H9 (cell line): ENCODE results near the gene ADAT3. TPM values are rescaled to one million over a fixed set of nuclear protein-coding genes. Genes with fewer than 3 reads are reported as not detected.

Experiments
- DNase-seq: peaks from one replicate; pipeline ENCODE4 v3.0.0-alpha.2; 2017
- H2AFZ ChIP-seq: one replicate; pipeline ENCODE4 v1.6.1; 2013; ENCODE audit warnings: mild to moderate bottlenecking, low read length, control low read depth, moderate library complexity
- H2AK5ac ChIP-seq: 2 replicates; pipeline ENCODE4 v1.6.1; 2013; ENCODE audit warnings: low read length, control low read depth, mixed read lengths; ENCODE audit not compliant: insufficient read length
- H2BK120ac ChIP-seq: one replicate; pipeline ENCODE4 v1.6.1; 2013; ENCODE audit warnings: low read depth, mild to moderate bottlenecking, low read length, control low read depth, inconsistent platforms; ENCODE audit not compliant: poor library complexity, severe bottlenecking
- H2BK12ac ChIP-seq: 2 replicates; pipeline ENCODE4 v1.6.1; 2013; ENCODE audit warnings: low read length, control low read depth, mixed read lengths, low read depth; ENCODE audit not compliant: insufficient read length
- H2BK15ac ChIP-seq: 2 replicates; pipeline ENCODE4 v1.6.1; 2013; ENCODE audit warnings: low read depth, low read length, control low read depth
- H2BK20ac ChIP-seq: one replicate; pipeline ENCODE4 v1.6.1; 2013; ENCODE audit warnings: low read depth, mild to moderate bottlenecking, low read length, control low read depth, inconsistent platforms; ENCODE audit not compliant: poor library complexity, severe bottlenecking
- H2BK5ac ChIP-seq: 2 replicates; pipeline ENCODE4 v1.6.1; 2013; ENCODE audit warnings: low read length, control low read depth, mixed read lengths; ENCODE audit not compliant: insufficient read length
- H3K14ac ChIP-seq: 2 replicates; pipeline ENCODE4 v1.6.1; 2013; ENCODE audit warnings: low read length, control low read depth; ENCODE audit not compliant: insufficient read depth
- H3K18ac ChIP-seq: 2 replicates; pipeline ENCODE4 v1.6.1; 2013; ENCODE audit warnings: low read depth, mild to moderate bottlenecking, mixed read lengths, low read length, control low read depth; ENCODE audit not compliant: insufficient read length
- H3K23ac ChIP-seq: 2 replicates; pipeline ENCODE4 v1.6.1; 2013; ENCODE audit warnings: low read length, control low read depth, mixed read lengths, low read depth; ENCODE audit not compliant: insufficient read length
- H3K23me2 ChIP-seq: 2 replicates; pipeline ENCODE4 v1.6.1; 2013; ENCODE audit warnings: low read depth, mild to moderate bottlenecking, mixed read lengths, low read length, control low read depth; ENCODE audit not compliant: insufficient read length, poor library complexity, severe bottlenecking
- H3K27ac ChIP-seq: 2 replicates; pipeline ENCODE4 v1.5.1; 2013; ENCODE audit warnings: low read length, control low read depth, mixed read lengths, low read depth; ENCODE audit not compliant: insufficient read length
- H3K27me3 ChIP-seq: 2 replicates; pipeline ENCODE4 v1.6.1; 2013; ENCODE audit warnings: low read length, control low read depth, inconsistent platforms; ENCODE audit not compliant: insufficient read depth
- H3K4ac ChIP-seq: 2 replicates; pipeline ENCODE4 v1.6.1; 2013; ENCODE audit warnings: low read depth, mild to moderate bottlenecking, control low read depth, inconsistent platforms, low read length, moderate library complexity
- H3K4me1 ChIP-seq: 2 replicates; pipeline ENCODE4 v1.6.1; 2013; ENCODE audit warnings: low read length, control low read depth, inconsistent platforms; ENCODE audit not compliant: insufficient read depth
- H3K4me2 ChIP-seq: 2 replicates; pipeline ENCODE4 v1.6.1; 2013; ENCODE audit warnings: low read length, control low read depth, mixed read lengths; ENCODE audit not compliant: insufficient read length, insufficient read depth
- H3K56ac ChIP-seq: 2 replicates; pipeline ENCODE4 v1.6.1; 2013; ENCODE audit warnings: low read depth, mild to moderate bottlenecking, mixed read lengths, low read length, control low read depth; ENCODE audit not compliant: insufficient read length
- H3K79me1 ChIP-seq: 2 replicates; pipeline ENCODE4 v1.6.1; 2013; ENCODE audit warnings: low read depth, mild to moderate bottlenecking, moderate library complexity, low read length, control low read depth, inconsistent platforms; ENCODE audit not compliant: insufficient read depth, poor library complexity, severe bottlenecking
- H3K79me2 ChIP-seq: 2 replicates; pipeline ENCODE4 v1.6.1; 2013; ENCODE audit warnings: low read length, control low read depth, inconsistent platforms; ENCODE audit not compliant: insufficient read depth
- H3K9ac ChIP-seq: 2 replicates; pipeline ENCODE4 v1.6.1; 2013; ENCODE audit warnings: low read length, control low read depth, mixed read lengths; ENCODE audit not compliant: insufficient read length; ENCODE audit errors: extremely low read depth
- H3K9me3 ChIP-seq: one replicate; pipeline ENCODE4 v1.6.1; 2013; ENCODE audit warnings: low read depth, low read length, inconsistent platforms; ENCODE audit not compliant: control insufficient read depth
- H3T11ph ChIP-seq: one replicate; pipeline ENCODE4 v1.6.1; 2013; ENCODE audit warnings: mild to moderate bottlenecking, low read length, control low read depth, inconsistent platforms
- H4K20me1 ChIP-seq: one replicate; pipeline ENCODE4 v1.6.1; 2013; ENCODE audit not compliant: control insufficient read depth, insufficient read length, insufficient read depth
- H4K5ac ChIP-seq: 2 replicates; pipeline ENCODE4 v1.6.1; 2013; ENCODE audit warnings: low read depth, mild to moderate bottlenecking, mixed read lengths, low read length, control low read depth; ENCODE audit not compliant: insufficient read length
- H4K8ac ChIP-seq: replicated peaks from 2 replicates; pipeline ENCODE4 v1.6.1; 2013; ENCODE audit warnings: low read length, control low read depth, mixed read lengths, low read depth; ENCODE audit not compliant: insufficient read length
- H4K91ac ChIP-seq: 2 replicates; pipeline ENCODE4 v1.6.1; 2013; ENCODE audit warnings: low read depth, mild to moderate bottlenecking, moderate library complexity, mixed read lengths, low read length, control low read depth; ENCODE audit not compliant: insufficient read length
- H3K27ac Mint-ChIP-seq, 3 experiments: 2 replicates in 2 of 3; 3 replicates in 1 of 3; pipeline ENCODE4 v1.8.0; 2020 to 2021; ENCODE audit warnings: mixed read lengths in 3 of 3, mild to moderate bottlenecking in 1 of 3, moderate library complexity in 1 of 3
- H3K27me3 Mint-ChIP-seq: 2 replicates; pipeline ENCODE4 v1.8.0; 2021; ENCODE audit warnings: low read depth, mild to moderate bottlenecking, moderate library complexity, mixed read lengths
- H3K36me3 Mint-ChIP-seq, 3 experiments: 2 replicates in 2 of 3; 3 replicates in 1 of 3; pipeline ENCODE4 v1.8.0; 2020 to 2021; ENCODE audit warnings: low read depth in 3 of 3, mixed read lengths in 3 of 3; ENCODE audit not compliant: insufficient read depth in 1 of 3
- H3K4me1 Mint-ChIP-seq, 2 experiments: 2 replicates each; pipeline ENCODE4 v1.8.0; 2020; ENCODE audit warnings: mixed read lengths in 2 of 2
- H3K4me3 Mint-ChIP-seq, 2 experiments: 2 replicates in 1 of 2; 3 replicates in 1 of 2; pipeline ENCODE4 v1.8.0; 2020 to 2021; ENCODE audit warnings: mild to moderate bottlenecking in 2 of 2, mixed read lengths in 2 of 2, moderate library complexity in 1 of 2
- H3K9me3 Mint-ChIP-seq, 2 experiments: 2 replicates in 1 of 2; 3 replicates in 1 of 2; pipeline ENCODE4 v1.8.0; 2020; ENCODE audit warnings: mild to moderate bottlenecking in 2 of 2, mixed read lengths in 2 of 2, moderate library complexity in 1 of 2
- WGBS: extraction: QIAGEN DNeasy Blood & Tissue Kit; methylation state at CpG from one replicate; pipeline ENCODE4 v1.1.7; 2013; ENCODE audit warnings: missing lambda C conversion rate, low lambda C conversion rate, mixed read lengths; ENCODE audit not compliant: insufficient read length; ENCODE audit errors: extremely low coverage; 5-methylcytosine and 5-hydroxymethylcytosine counted together
- total RNA-seq: library from RNA; stranded (reverse); gene quantifications from 2 replicates; pipeline ENCODE4 v1.2.1, GENCODE V29; 2021
- TF ChIP-seq, protein P1 (sequence below): fragments of 200-600 bp; sonication (generic); conservative IDR thresholded peaks from 3 replicates; pipeline ENCODE4 v1.8.0; 2021; ENCODE audit warnings: antibody characterized with exemption, mild to moderate bottlenecking

ADAT3 gene
- total RNA-seq, 1 experiment from 2014 or later: 12.2 TPM

DNA sequence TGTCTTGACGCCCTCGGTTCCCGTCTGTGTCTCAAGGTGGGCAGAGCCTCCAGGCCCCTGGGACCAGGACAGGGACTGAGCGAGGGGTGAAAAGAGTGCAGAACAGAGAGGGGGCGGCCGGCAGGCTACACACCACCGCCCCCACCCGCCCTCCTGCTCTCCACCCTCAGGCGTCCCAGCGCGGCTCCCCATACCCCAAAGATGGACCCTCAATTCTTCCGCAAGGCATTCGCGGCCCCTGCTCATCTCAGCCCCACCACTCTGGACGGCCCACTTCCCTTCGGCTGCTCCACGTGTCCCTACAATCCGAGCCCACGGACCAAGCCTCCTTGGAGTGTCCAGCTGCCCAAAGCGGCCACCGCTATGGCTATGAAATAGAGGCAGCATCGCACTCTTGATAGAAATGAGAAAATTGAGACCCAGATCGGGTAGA lies 43.6 kb upstream of the ADAT3 start:
- Histone ChIP-seq H2BK20ac (no peak overlapping the region), H3K56ac (no peak overlapping the region), H3K18ac (no peak overlapping the region), H2AFZ (no peak overlapping the region), H2BK15ac (no peak overlapping the region), H3K4ac (no peak overlapping the region), H3T11ph (no peak overlapping the region), H3K9me3 (no peaks in the 10 kb centered on the region), H3K27me3 (no peaks in the 10 kb centered on the region; the same call in 1 of the 2 replicates), H3K4me2 (peak overlapping the region; percentile 84), H3K27ac (no peak overlapping the region), H3K14ac (no peak overlapping the region; the same call in 1 of the 2 replicates), H2AK5ac (no peak overlapping the region), H2BK5ac (no peak overlapping the region), H4K5ac (no peak overlapping the region), H4K8ac (no peak overlapping the region), H2BK120ac (no peak overlapping the region), H4K91ac (no peak overlapping the region), H3K9ac (no peak overlapping the region), H3K79me1 (peaks cover 6% of the 10 kb centered on the region), H2BK12ac (no peak overlapping the region), H3K23me2 (peaks cover 20% of the 10 kb centered on the region), H3K4me1 (peaks cover 3% of the 10 kb centered on the region; the same call in 1 of the 2 replicates), H4K20me1 (peaks cover 3% of the 10 kb centered on the region), H3K79me2 (peaks cover 34% of the 10 kb centered on the region; the same call in 1 of the 2 replicates), H3K23ac (no peak overlapping the region)
- Mint-ChIP-seq H3K27me3 (peaks cover 6% of the 10 kb centered on the region), H3K9me3 (no peaks in the 10 kb centered on the region; a peak in 1 of 5 replicates), H3K4me3 (peak overlapping the region; percentile 86 to 93), H3K36me3 (no peaks in the 10 kb centered on the region), H3K4me1 (peaks cover 28 to 46% of the 10 kb centered on the region in 2 experiments), H3K27ac (peak overlapping the region in 1 of 3 experiments; percentile 74; a peak in 1 of 7 replicates)
- WGBS: no CpG with 5 or more reads among the region's 23 CpGs
- TF ChIP-seq, protein P1, sequence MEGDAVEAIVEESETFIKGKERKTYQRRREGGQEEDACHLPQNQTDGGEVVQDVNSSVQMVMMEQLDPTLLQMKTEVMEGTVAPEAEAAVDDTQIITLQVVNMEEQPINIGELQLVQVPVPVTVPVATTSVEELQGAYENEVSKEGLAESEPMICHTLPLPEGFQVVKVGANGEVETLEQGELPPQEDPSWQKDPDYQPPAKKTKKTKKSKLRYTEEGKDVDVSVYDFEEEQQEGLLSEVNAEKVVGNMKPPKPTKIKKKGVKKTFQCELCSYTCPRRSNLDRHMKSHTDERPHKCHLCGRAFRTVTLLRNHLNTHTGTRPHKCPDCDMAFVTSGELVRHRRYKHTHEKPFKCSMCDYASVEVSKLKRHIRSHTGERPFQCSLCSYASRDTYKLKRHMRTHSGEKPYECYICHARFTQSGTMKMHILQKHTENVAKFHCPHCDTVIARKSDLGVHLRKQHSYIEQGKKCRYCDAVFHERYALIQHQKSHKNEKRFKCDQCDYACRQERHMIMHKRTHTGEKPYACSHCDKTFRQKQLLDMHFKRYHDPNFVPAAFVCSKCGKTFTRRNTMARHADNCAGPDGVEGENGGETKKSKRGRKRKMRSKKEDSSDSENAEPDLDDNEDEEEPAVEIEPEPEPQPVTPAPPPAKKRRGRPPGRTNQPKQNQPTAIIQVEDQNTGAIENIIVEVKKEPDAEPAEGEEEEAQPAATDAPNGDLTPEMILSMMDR: no peak
- no peak for DNase-seq
